ENCODE results near the gene SLC26A1. TPM values are rescaled to one million over a fixed set of nuclear protein-coding genes. Genes with fewer than 3 reads are reported as not detected.

Gene SLC26A1
- total RNA-seq, 2 experiments from 2014 or later, result not detected

- ChIA-PET POLR2A (no interaction called here), CTCF (no interaction called here)
Measured at GRCh38 chr4:1030031-1030430, 36.8 kb upstream of the SLC26A1 start.

GRCh38 chr4:1029529-1029928, 36.3 kb upstream of the SLC26A1 start:
- ChIA-PET CTCF (no interaction called here), POLR2A (no interaction called here)

GRCh38 chr4:1028574-1029220, 35.5 kb upstream of the SLC26A1 start:
- ChIA-PET CTCF (no interaction called here), POLR2A (no interaction called here)

GRCh38 chr4:1027915-1028238, 34.7 kb upstream of the SLC26A1 start:
- ChIA-PET CTCF (no interaction called here), POLR2A (no interaction called here)

- CTCF ChIA-PET, result no interaction called here
- POLR2A ChIA-PET, result no interaction called here
Measured at GRCh38 chr4:1027219-1027914, 34.2 kb upstream of the SLC26A1 start.

GRCh38 chr4:1026115-1026514, 32.9 kb upstream of the SLC26A1 start:
- POLR2A ChIA-PET, result no interaction called here
- CTCF ChIA-PET, result no interaction called here

- POLR2A ChIA-PET, result no interaction called here
- CTCF ChIA-PET, result no interaction called here
Measured at GRCh38 chr4:1024882-1025545, 31.8 kb upstream of the SLC26A1 start.

GRCh38 chr4:1023895-1024740, 30.9 kb upstream of the SLC26A1 start:
- ChIA-PET CTCF (no interaction called here), POLR2A (no interaction called here)

GRCh38 chr4:1023075-1023640, 30.0 kb upstream of the SLC26A1 start:
- CTCF ChIA-PET, result interaction anchor here (0.8 kb wide), 1 partner anchor 263 kb away, joined by 4 read pairs; no protein-coding TSS in a partner anchor
- POLR2A ChIA-PET, result no interaction called here

- ChIA-PET POLR2A (no interaction called here), CTCF (interaction anchor here (0.8 kb wide), 1 partner anchor 263 kb away, joined by 4 read pairs; no protein-coding TSS in a partner anchor)
Measured at GRCh38 chr4:1022739-1023066, 29.5 kb upstream of the SLC26A1 start.

- ChIA-PET CTCF (no interaction called here), POLR2A (no interaction called here)
Measured at GRCh38 chr4:1022051-1022738, 29.0 kb upstream of the SLC26A1 start.

- CTCF ChIA-PET, result no interaction called here
- POLR2A ChIA-PET, result no interaction called here
Measured at GRCh38 chr4:1021386-1022050, 28.3 kb upstream of the SLC26A1 start.

- ChIA-PET POLR2A (no interaction called here), CTCF (no interaction called here)
Measured at GRCh38 chr4:1019729-1020470, 26.7 kb upstream of the SLC26A1 start.

GRCh38 chr4:1019320-1019719, 26.1 kb upstream of the SLC26A1 start:
- ChIA-PET POLR2A (no interaction called here), CTCF (no interaction called here)

- CTCF ChIA-PET, result no interaction called here
- POLR2A ChIA-PET, result interaction anchor here (0.6 kb wide), 1 partner anchor 64 kb away, joined by 3 read pairs; no protein-coding TSS in a partner anchor
Measured at GRCh38 chr4:1018147-1019020, 25.2 kb upstream of the SLC26A1 start.

- CTCF ChIA-PET, result no interaction called here
- POLR2A ChIA-PET, result interaction anchor here (0.6 kb wide), 1 partner anchor 63 kb away, joined by 3 read pairs; no protein-coding TSS in a partner anchor
Measured at GRCh38 chr4:1017706-1018105, 24.5 kb upstream of the SLC26A1 start.

- ChIA-PET POLR2A (no interaction called here), CTCF (no interaction called here)
Measured at GRCh38 chr4:1017211-1017610, 24.0 kb upstream of the SLC26A1 start.

GRCh38 chr4:1015746-1016145, 22.5 kb upstream of the SLC26A1 start:
- ChIA-PET CTCF (no interaction called here), POLR2A (interaction anchor here (0.6 kb wide), 1 partner anchor 37 kb away, joined by 3 read pairs; no protein-coding TSS in a partner anchor)

Data from activated CD8-positive, alpha-beta memory T cell treated with anti-CD3 and anti-CD28 coated beads for 36 hours (primary cell).